ENCODE results near the gene MAPK4.
A peak's percentile ranks its signal among the peaks of the same experiment; 100 is the strongest.
"Not testable (repeated sequence)": the region's sequence is repeated elsewhere in the genome, so short reads cannot be mapped to it uniquely, and the experiment has no call there.

MAPK4 gene

GRCh38 chr18:50696436-50696835 is 136.5 kb downstream of the MAPK4 start:
- Histone ChIP-seq H3K9me3 (no peaks in the 10 kb centered on the region), H3K4me2 (peak overlapping the region; percentile 54), H3K27me3 (no peaks in the 10 kb centered on the region), H3K4me3 (no peak overlapping the region), H3K9ac (no peak overlapping the region), H3K36me3 (no peaks in the 10 kb centered on the region), H4K20me1 (no peaks in the 10 kb centered on the region), H3K4me1 (peaks cover 24% of the 10 kb centered on the region), H3K27ac (no peak overlapping the region)
- no peak for TF ChIP-seq Cebpa-rat (IDR thresholded peaks at IDR 0.05)

- no peak overlapping the region for H3K4me3 ChIP-seq
- H3K27ac ChIP-seq = no peak overlapping the region
- no peaks in the 10 kb centered on the region for H3K9me3 ChIP-seq
- H3K4me1 ChIP-seq = peaks cover 24% of the 10 kb centered on the region
- H3K27me3 ChIP-seq = no peaks in the 10 kb centered on the region
- no peaks in the 10 kb centered on the region for H4K20me1 ChIP-seq
- no peaks in the 10 kb centered on the region for H3K36me3 ChIP-seq
- no peak overlapping the region for H3K9ac ChIP-seq
- no peak for TF ChIP-seq Cebpa-rat (IDR thresholded peaks at IDR 0.05)
- peak overlapping the region; percentile 54 for H3K4me2 ChIP-seq
These were observed 137.0 kb downstream of the MAPK4 start for GRCh38 chr18:50696929-50697328.

- no peaks in the 10 kb centered on the region for H4K20me1 ChIP-seq
- TF ChIP-seq Cebpa-rat (IDR thresholded peaks at IDR 0.05) = no peak
- H3K36me3 ChIP-seq = no peaks in the 10 kb centered on the region
- peak overlapping the region; percentile 54; the same call in 1 of the 2 replicates for H3K4me2 ChIP-seq
- no peak overlapping the region for H3K9ac ChIP-seq
- no peaks in the 10 kb centered on the region for H3K27me3 ChIP-seq
- H3K27ac ChIP-seq = no peak overlapping the region
- no peak overlapping the region for H3K4me3 ChIP-seq
- peaks cover 24% of the 10 kb centered on the region for H3K4me1 ChIP-seq
- no peaks in the 10 kb centered on the region for H3K9me3 ChIP-seq
These were observed 137.6 kb downstream of the MAPK4 start for GRCh38 chr18:50697509-50697908.

- Histone ChIP-seq H4K20me1 (no peaks in the 10 kb centered on the region), H3K9me3 (no peaks in the 10 kb centered on the region), H3K4me2 (no peak overlapping the region), H3K4me1 (peaks cover 23% of the 10 kb centered on the region), H3K4me3 (no peak overlapping the region), H3K27ac (no peak overlapping the region), H3K9ac (no peak overlapping the region), H3K27me3 (no peaks in the 10 kb centered on the region), H3K36me3 (no peaks in the 10 kb centered on the region)
- TF ChIP-seq Cebpa-rat (IDR thresholded peaks at IDR 0.05) = no peak
These were observed 140.6 kb downstream of the MAPK4 start for GRCh38 chr18:50700245-50701165.

GRCh38 chr18:50704357-50704940 is 144.6 kb downstream of the MAPK4 start:
- Histone ChIP-seq H3K4me2 (no peak overlapping the region), H3K27me3 (no peaks in the 10 kb centered on the region), H3K9me3 (no peaks in the 10 kb centered on the region), H3K4me1 (0 out of 2 replicates have a peak, but pooled peaks cover 4% of the 10 kb centered on the region), H4K20me1 (no peaks in the 10 kb centered on the region), H3K9ac (no peak overlapping the region), H3K27ac (no peak overlapping the region), H3K4me3 (no peak overlapping the region), H3K36me3 (no peaks in the 10 kb centered on the region)
- TF ChIP-seq Cebpa-rat (IDR thresholded peaks at IDR 0.05) = no peak

- TF ChIP-seq Cebpa-rat (IDR thresholded peaks at IDR 0.05) = no peak
- no peaks in the 10 kb centered on the region for H3K9me3 ChIP-seq
- no peaks in the 10 kb centered on the region for H4K20me1 ChIP-seq
- no peak overlapping the region for H3K4me2 ChIP-seq
- no peak overlapping the region for H3K9ac ChIP-seq
- 0 out of 2 replicates have a peak, but pooled peaks cover 4% of the 10 kb centered on the region for H3K4me1 ChIP-seq
- no peak overlapping the region for H3K27ac ChIP-seq
- H3K4me3 ChIP-seq = no peak overlapping the region
- no peaks in the 10 kb centered on the region for H3K27me3 ChIP-seq
- H3K36me3 ChIP-seq = no peaks in the 10 kb centered on the region
These were observed 146.3 kb downstream of the MAPK4 start for GRCh38 chr18:50706199-50706598.

- Histone ChIP-seq H3K4me3 (no peak overlapping the region), H3K9me3 (no peaks in the 10 kb centered on the region), H4K20me1 (no peaks in the 10 kb centered on the region), H3K4me2 (no peak overlapping the region), H3K27ac (no peak overlapping the region), H3K9ac (no peak overlapping the region), H3K4me1 (0 out of 2 replicates have a peak, but pooled peaks cover 4% of the 10 kb centered on the region), H3K36me3 (no peaks in the 10 kb centered on the region), H3K27me3 (no peaks in the 10 kb centered on the region)
- TF ChIP-seq Cebpa-rat (IDR thresholded peaks at IDR 0.05) = no peak
These were observed 146.8 kb downstream of the MAPK4 start for GRCh38 chr18:50706651-50707050.

GRCh38 chr18:50707297-50707696 is 147.4 kb downstream of the MAPK4 start:
- H3K27me3 ChIP-seq, H3K4me3 ChIP-seq, H3K4me1 ChIP-seq, H3K36me3 ChIP-seq, H3K27ac ChIP-seq, H4K20me1 ChIP-seq, H3K9me3 ChIP-seq, H3K9ac ChIP-seq, H3K4me2 ChIP-seq: not testable (repeated sequence)

GRCh38 chr18:50707855-50708469 is 148.1 kb downstream of the MAPK4 start:
- Histone ChIP-seq H3K9ac (no peak overlapping the region), H3K9me3 (no peaks in the 10 kb centered on the region), H3K36me3 (no peaks in the 10 kb centered on the region), H4K20me1 (no peaks in the 10 kb centered on the region), H3K4me3 (no peak overlapping the region), H3K27me3 (no peaks in the 10 kb centered on the region), H3K4me1 (0 out of 2 replicates have a peak, but pooled peaks cover 4% of the 10 kb centered on the region), H3K27ac (no peak overlapping the region), H3K4me2 (no peak overlapping the region)
- no peak for TF ChIP-seq Cebpa-rat (IDR thresholded peaks at IDR 0.05)

- H3K27me3 ChIP-seq = no peaks in the 10 kb centered on the region
- no peak overlapping the region for H3K27ac ChIP-seq
- no peaks in the 10 kb centered on the region for H3K9me3 ChIP-seq
- no peaks in the 10 kb centered on the region for H3K36me3 ChIP-seq
- no peak for TF ChIP-seq Cebpa-rat (IDR thresholded peaks at IDR 0.05)
- H3K4me2 ChIP-seq = no peak overlapping the region
- H3K4me3 ChIP-seq = no peak overlapping the region
- H4K20me1 ChIP-seq = no peaks in the 10 kb centered on the region
- 0 out of 2 replicates have a peak, but pooled peaks cover 4% of the 10 kb centered on the region for H3K4me1 ChIP-seq
- H3K9ac ChIP-seq = no peak overlapping the region
These were observed 149.3 kb downstream of the MAPK4 start for GRCh38 chr18:50709193-50709592.

Measured in BLaER1 (cell line).